ENCODE measurements around the gene HSD17B11. TPM values are rescaled to one million over a fixed set of nuclear protein-coding genes. Genes with fewer than 3 reads are reported as not detected.
"Not testable (repeated sequence)": the region's sequence is repeated elsewhere in the genome, so short reads cannot be mapped to it uniquely, and the experiment has no call there.

HSD17B11 gene
- polyA plus RNA-seq, 2 of the 4 experiments (the other 2 are of a cell fraction), result 51.5 to 113 TPM

GRCh38 chr4:87390551-87390890 is 467 bp downstream of the HSD17B11 start (continued):
- TF ChIP-seq EP300 (IDR thresholded peaks at IDR 0.05), result no peak

- not testable (repeated sequence) for H3K9me3 ChIP-seq; DNase-seq (ENCODE audit: low read depth in 1 of 2, low spot score in 1 of 2); H3K4me1 ChIP-seq; FAIRE-seq
- WGBS (ENCODE audit: missing lambda C conversion rate), result 1% methylated on average over 20 of the region's 20 CpGs
- Histone ChIP-seq H3K27ac (peak overlapping the region; percentile 90 to 93), H3K4me3 (peak overlapping the region; percentile 69), H3K4me2 (peak overlapping the region; percentile 77)
- TF ChIP-seq PHF8 (IDR thresholded peaks at IDR 0.05; ENCODE audit: borderline replicate concordance, low read depth), result peak; percentile 21; the same call in 1 of the 2 replicates
- ATAC-seq, result peak in 1 of 2 experiments; percentile 63; a peak in 3 of 6 replicates
- POLR2A ChIA-PET, result interaction anchor here (0.7 to 2.3 kb wide), 3 partner anchors 13 to 176 kb away, joined by 4 to 28 read pairs (median 5); partner anchors contain the start of gene NUDT9
- CTCF ChIA-PET, result interaction anchor here (0.6 to 2.5 kb wide), 4 partner anchors 8 to 467 kb away, joined by 3 to 17 read pairs (median 7); no protein-coding TSS in a partner anchor
Observed at GRCh38 chr4:87390055-87390454, 933 bp downstream of the HSD17B11 start.

GRCh38 chr4:87388901-87389300 is 2.1 kb downstream of the HSD17B11 start:
- TF ChIP-seq RARB (CRISPR knock-in tag; IDR thresholded peaks at IDR 0.05) (no peak), CBX8 (IDR thresholded peaks at IDR 0.05) (no peak), BHLHE40 (IDR thresholded peaks at IDR 0.05; ENCODE audit: low read depth, low read length) (no peak), MYC (IDR thresholded peaks at IDR 0.05; ENCODE audit: borderline replicate concordance, low read length) (no peak), HOXB13 (CRISPR knock-in tag; IDR thresholded peaks at IDR 0.05; ENCODE audit: low read depth) (no peak), KDM5A (IDR thresholded peaks at IDR 0.05) (no peak), ZFP36 (IDR thresholded peaks at IDR 0.05; ENCODE audit: borderline replicate concordance, partially characterized antibody) (no peak), ZNF302 (CRISPR knock-in tag; IDR thresholded peaks at IDR 0.05) (no peak), PHF8 (IDR thresholded peaks at IDR 0.05; ENCODE audit: borderline replicate concordance, low read depth) (no peak), SMC3 (IDR thresholded peaks at IDR 0.05) (no peak), HOXB5 (CRISPR knock-in tag; IDR thresholded peaks at IDR 0.05) (no peak), POLR2A (IDR thresholded peaks at IDR 0.05; ENCODE audit: low read length) (no peak), SREBF2 (IDR thresholded peaks at IDR 0.05) (no peak), JUNB (IDR thresholded peaks at IDR 0.05) (no peak)
- no peak for DNase-seq (ENCODE audit: low read depth in 1 of 2, low spot score in 1 of 2)
- 71% methylated on average over 3 of the region's 3 CpGs for WGBS (ENCODE audit: missing lambda C conversion rate)
- no peak for ATAC-seq
- ChIA-PET POLR2A (interaction anchor here (1.0 kb wide), 1 partner anchor 10 kb away, joined by 3 read pairs; no protein-coding TSS in a partner anchor), CTCF (interaction anchor here (1.6 kb wide), 1 partner anchor 13 kb away, joined by 7 read pairs; no protein-coding TSS in a partner anchor)
- Histone ChIP-seq H3K27ac (no peak overlapping the region), H3K9me3 (no peaks in the 10 kb centered on the region), H3K4me1 (peaks cover 7% of the 10 kb centered on the region; the same call in 1 of the 3 replicates), H3K4me3 (peak overlapping the region; percentile 69), H3K4me2 (peak overlapping the region; percentile 77)
- FAIRE-seq, result no peak

GRCh38 chr4:87387237-87387636 is 3.8 kb downstream of the HSD17B11 start:
- WGBS (ENCODE audit: missing lambda C conversion rate), result 79% methylated on average over 3 of the region's 3 CpGs
- H3K4me2 ChIP-seq, result peak overlapping the region; percentile 77; the same call in 2 of the 3 replicates
- no peak for DNase-seq (ENCODE audit: low read depth in 1 of 2, low spot score in 1 of 2)
- no peak for ATAC-seq
- H3K4me3 ChIP-seq, result no peak overlapping the region
- TF ChIP-seq FOXS1 (CRISPR knock-in tag; IDR thresholded peaks at IDR 0.05) (no peak), NR3C1 (IDR thresholded peaks at IDR 0.05) (no peak), HOXB5 (CRISPR knock-in tag; IDR thresholded peaks at IDR 0.05) (no peak), MYC (IDR thresholded peaks at IDR 0.05; ENCODE audit: borderline replicate concordance, low read length) (no peak), ZFP36 (IDR thresholded peaks at IDR 0.05; ENCODE audit: borderline replicate concordance, partially characterized antibody) (no peak), RFX5 (IDR thresholded peaks at IDR 0.05) (no peak), REST (IDR thresholded peaks at IDR 0.05) (no peak)
- CTCF ChIA-PET, result no interaction called here
- no peak overlapping the region for H3K27ac ChIP-seq
- no peak for FAIRE-seq
- POLR2A ChIA-PET, result no interaction called here
- H3K4me1 ChIP-seq, result peaks cover 7% of the 10 kb centered on the region; the same call in 1 of the 3 replicates
- H3K9me3 ChIP-seq, result no peaks in the 10 kb centered on the region

- WGBS (ENCODE audit: missing lambda C conversion rate), result 78% methylated on average over 9 of the region's 9 CpGs
- DNase-seq (ENCODE audit: low read depth in 1 of 2, low spot score in 1 of 2); H3K27ac ChIP-seq; POLR2A ChIA-PET; H3K4me2 ChIP-seq; FAIRE-seq; H3K4me3 ChIP-seq; H3K9me3 ChIP-seq; H3K4me1 ChIP-seq; ATAC-seq: not testable (repeated sequence)
- CTCF ChIA-PET, result interaction anchor here (1.6 kb wide), 1 partner anchor 9 kb away, joined by 6 read pairs; no protein-coding TSS in a partner anchor
Observed at GRCh38 chr4:87384466-87385132, 6.4 kb downstream of the HSD17B11 start.
